ENCODE results near the gene RASL11A. TPM values are rescaled to one million over a fixed set of nuclear protein-coding genes. Genes with fewer than 3 reads are reported as not detected.

The RASL11A gene
- polyA plus RNA-seq, 2 of the 4 experiments (the other 2 are of a cell fraction): 2.1 to 4.7 TPM

Small RNAs within 50 kb of the gene (small RNA-seq; reads per million reads assigned to genes)
- gene SNORA27 (0 reads per million in 6 experiments), gene SNORD102 (0 reads per million in 6 experiments)

Other genes with a start within 250 kb of the RASL11A start
- 20.3 and 21.2 TPM in 2 replicates for gene USP12, start 99.0 kb upstream of the RASL11A start, polyA plus RNA-seq (2011; rRNA removed)
- gene USP12, start 99.0 kb upstream of the RASL11A start, polyA plus RNA-seq (2017; fragmentation: RNase III; extraction: RNeasy Plus Mini Kit Qiagen cat#74134 plus additional on column Dnase treatment): 16.8 to 19.6 TPM (median 19.1 TPM) in 3 replicates
- gene RPL21, start 19.3 kb upstream of the RASL11A start, polyA plus RNA-seq (2011; rRNA removed): 1,202 and 1,438 TPM in 2 replicates
- gene RPL21, start 19.3 kb upstream of the RASL11A start, polyA plus RNA-seq (2017; fragmentation: RNase III; extraction: RNeasy Plus Mini Kit Qiagen cat#74134 plus additional on column Dnase treatment): 1,367 to 1,538 TPM (median 1,393 TPM) in 3 replicates
- 125 and 132 TPM in 2 replicates for gene GTF3A, start 153.8 kb downstream of the RASL11A start, polyA plus RNA-seq (2011; rRNA removed)
- gene GTF3A, start 153.8 kb downstream of the RASL11A start, polyA plus RNA-seq (2017; fragmentation: RNase III; extraction: RNeasy Plus Mini Kit Qiagen cat#74134 plus additional on column Dnase treatment): 93.1 to 99.6 TPM (median 93.4 TPM) in 3 replicates
- 50.3 and 61.8 TPM in 2 replicates for gene MTIF3, start 179.7 kb downstream of the RASL11A start, polyA plus RNA-seq (2011; rRNA removed)
- gene MTIF3, start 179.7 kb downstream of the RASL11A start, polyA plus RNA-seq (2017; fragmentation: RNase III; extraction: RNeasy Plus Mini Kit Qiagen cat#74134 plus additional on column Dnase treatment): 31.6 to 32.4 TPM (median 31.7 TPM) in 3 replicates

Data from A549 (cell line).